Uterus (tissue), 4 donors: Measurements from ENCODE around the gene C4orf50. TPM values are rescaled to one million over a fixed set of nuclear protein-coding genes. Genes with fewer than 3 reads are reported as not detected.

Experiments
- DNase-seq, 2 donors: peaks; one replicate each; pipeline ENCODE4 v3.0.0-alpha.2; 2019 to 2020
- H3K27ac ChIP-seq, 2 donors: fragments of 200-600 bp; sonication (generic); 1 replicate in 1 of 2; 2 replicates in 1 of 2; pipeline ENCODE4 v1.5.1; 2016 to 2018
- H3K27me3 ChIP-seq, 2 donors: fragments of 200-600 bp; sonication (generic); one replicate each; pipeline ENCODE4 v1.5.1; 2018 to 2019; ENCODE audit warnings: control low read depth in 1 of 2
- H3K36me3 ChIP-seq, 2 donors: fragments of 200-600 bp; sonication (generic); one replicate each; pipeline ENCODE4 v1.5.1; 2019; ENCODE audit warnings: control low read depth in 1 of 2
- H3K4me1 ChIP-seq, 2 donors: fragments of 200-600 bp; sonication (generic); one replicate each; pipeline ENCODE4 v1.5.1; 2018 to 2019; ENCODE audit warnings: control low read depth in 1 of 2
- H3K4me3 ChIP-seq, 2 donors: fragments of 200-600 bp; sonication (generic); 1 replicate in 1 of 2; 2 replicates in 1 of 2; pipeline ENCODE4 v1.5.1; 2018 to 2019; ENCODE audit warnings: mild to moderate bottlenecking in 1 of 2
- H3K9me3 ChIP-seq, 2 donors: fragments of 200-600 bp; sonication (generic); one replicate each; pipeline ENCODE4 v1.5.1; 2019; ENCODE audit warnings: control low read depth in 1 of 2
- POLR2A ChIP-seq, 2 donors: fragments of 450-650 bp; IDR thresholded peaks; one replicate each; pipeline ENCODE4 v1.6.1; 2016; ENCODE audit warnings: antibody characterized with exemption in 2 of 2, mild to moderate bottlenecking in 1 of 2, moderate library complexity in 1 of 2
- intact Hi-C: fragments of 100-400 bp; cut with DNase I; formaldehyde crosslinking; loops from one replicate; pipeline ENCODE4 v1.15.1; 2023; ENCODE audit warnings: low total_unique reads
- total RNA-seq, 4 donors: library from RNA; depleted of rRNA in 3 of 4; stranded (reverse); fragments of >200 nt in 3 of 4; gene quantifications; one replicate each; pipeline versions ENCODE4 v1.1.0 to v1.2.4, GENCODE V29; 2014 to 2023
- TF ChIP-seq, protein P1 (sequence below), 4 experiments: fragments of 200-600 bp in 2 of 4; fragments of 450-650 bp in 2 of 4; sonication (generic) in 2 of 4; IDR thresholded peaks; one replicate each; pipeline ENCODE4 v1.5.1; 2016 to 2019; ENCODE audit warnings: antibody characterized with exemption in 4 of 4, mild to moderate bottlenecking in 2 of 4, moderate library complexity in 1 of 4
- donor health status: DM: yes; HTN: yes; CAD: no.

The C4orf50 gene
- total RNA-seq, 4 donors from 2014 or later: under 0.01 to 0.07 TPM; not detected in 2

- no peaks in the 10 kb centered on the region for H3K4me1 ChIP-seq
- H3K27me3 ChIP-seq: no peaks in the 10 kb centered on the region
- no peak overlapping the region for H3K27ac ChIP-seq
- intact Hi-C loops: no loop called here
- no peak overlapping the region for H3K4me3 ChIP-seq
- DNase-seq: no peak
- no peaks in the 10 kb centered on the region for H3K36me3 ChIP-seq
- H3K9me3 ChIP-seq: no peaks in the 10 kb centered on the region
- no peak for TF ChIP-seq POLR2A (IDR thresholded peaks at IDR 0.05)
- TF ChIP-seq, protein P1, sequence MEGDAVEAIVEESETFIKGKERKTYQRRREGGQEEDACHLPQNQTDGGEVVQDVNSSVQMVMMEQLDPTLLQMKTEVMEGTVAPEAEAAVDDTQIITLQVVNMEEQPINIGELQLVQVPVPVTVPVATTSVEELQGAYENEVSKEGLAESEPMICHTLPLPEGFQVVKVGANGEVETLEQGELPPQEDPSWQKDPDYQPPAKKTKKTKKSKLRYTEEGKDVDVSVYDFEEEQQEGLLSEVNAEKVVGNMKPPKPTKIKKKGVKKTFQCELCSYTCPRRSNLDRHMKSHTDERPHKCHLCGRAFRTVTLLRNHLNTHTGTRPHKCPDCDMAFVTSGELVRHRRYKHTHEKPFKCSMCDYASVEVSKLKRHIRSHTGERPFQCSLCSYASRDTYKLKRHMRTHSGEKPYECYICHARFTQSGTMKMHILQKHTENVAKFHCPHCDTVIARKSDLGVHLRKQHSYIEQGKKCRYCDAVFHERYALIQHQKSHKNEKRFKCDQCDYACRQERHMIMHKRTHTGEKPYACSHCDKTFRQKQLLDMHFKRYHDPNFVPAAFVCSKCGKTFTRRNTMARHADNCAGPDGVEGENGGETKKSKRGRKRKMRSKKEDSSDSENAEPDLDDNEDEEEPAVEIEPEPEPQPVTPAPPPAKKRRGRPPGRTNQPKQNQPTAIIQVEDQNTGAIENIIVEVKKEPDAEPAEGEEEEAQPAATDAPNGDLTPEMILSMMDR (IDR thresholded peaks at IDR 0.05): no peak
Observed at GRCh38 chr4:5923376-5923775, 94.9 kb downstream of the C4orf50 start.

DNA sequence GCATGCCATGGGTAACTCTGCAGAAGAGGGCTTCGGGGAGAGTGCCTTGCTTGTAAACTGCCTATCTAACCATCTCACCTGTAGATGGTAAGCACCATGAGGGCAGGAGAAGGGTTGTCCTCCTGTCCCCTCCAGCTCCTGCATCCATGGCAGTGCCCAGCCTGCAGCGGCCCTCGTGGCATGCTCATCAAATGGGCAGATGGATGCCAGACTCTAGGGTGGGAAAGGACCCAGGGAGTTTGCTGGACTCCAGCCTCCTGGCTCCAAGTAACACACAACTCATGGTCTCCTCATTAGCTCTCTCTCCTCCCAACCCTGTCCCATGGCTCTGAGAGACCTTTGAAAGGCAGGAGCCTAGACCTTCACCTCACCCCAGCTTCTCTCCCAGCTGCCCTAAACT, 95.7 kb downstream of the C4orf50 start:
- no peaks in the 10 kb centered on the region for H3K36me3 ChIP-seq
- H3K4me3 ChIP-seq: no peak overlapping the region
- no peak for DNase-seq
- no peaks in the 10 kb centered on the region for H3K4me1 ChIP-seq
- H3K9me3 ChIP-seq: no peaks in the 10 kb centered on the region
- TF ChIP-seq POLR2A (IDR thresholded peaks at IDR 0.05): no peak
- TF ChIP-seq, protein P1 (IDR thresholded peaks at IDR 0.05): no peak
- intact Hi-C loops: no loop called here
- H3K27ac ChIP-seq: no peak overlapping the region
- H3K27me3 ChIP-seq: no peaks in the 10 kb centered on the region

DNA sequence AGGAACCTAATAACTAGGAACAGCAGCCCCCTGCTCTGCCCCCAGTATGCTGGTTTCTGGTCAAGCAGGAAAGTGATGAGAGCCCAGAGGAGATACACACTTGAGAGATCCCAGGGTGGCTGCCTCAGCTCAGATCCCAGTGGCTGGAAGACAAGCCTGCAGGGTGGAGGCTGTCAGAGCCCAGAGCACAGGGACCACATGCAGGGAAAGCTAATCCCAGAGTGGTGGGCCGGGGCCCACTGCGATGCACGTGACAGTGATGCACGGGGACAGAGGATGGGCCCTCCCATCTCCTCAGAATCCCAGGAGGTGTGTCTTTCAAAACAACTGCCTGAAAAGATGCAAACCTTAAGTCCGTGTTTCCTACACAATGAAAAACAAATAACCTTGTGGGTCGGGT, 96.2 kb downstream of the C4orf50 start:
- H3K4me3 ChIP-seq: no peak overlapping the region
- H3K27me3 ChIP-seq: no peaks in the 10 kb centered on the region
- no peak overlapping the region for H3K27ac ChIP-seq
- intact Hi-C loops: no loop called here
- H3K36me3 ChIP-seq: no peaks in the 10 kb centered on the region
- no peaks in the 10 kb centered on the region for H3K9me3 ChIP-seq
- no peak for DNase-seq
- no peaks in the 10 kb centered on the region for H3K4me1 ChIP-seq
- TF ChIP-seq POLR2A (IDR thresholded peaks at IDR 0.05): no peak
- TF ChIP-seq, protein P1 (IDR thresholded peaks at IDR 0.05): no peak

DNA sequence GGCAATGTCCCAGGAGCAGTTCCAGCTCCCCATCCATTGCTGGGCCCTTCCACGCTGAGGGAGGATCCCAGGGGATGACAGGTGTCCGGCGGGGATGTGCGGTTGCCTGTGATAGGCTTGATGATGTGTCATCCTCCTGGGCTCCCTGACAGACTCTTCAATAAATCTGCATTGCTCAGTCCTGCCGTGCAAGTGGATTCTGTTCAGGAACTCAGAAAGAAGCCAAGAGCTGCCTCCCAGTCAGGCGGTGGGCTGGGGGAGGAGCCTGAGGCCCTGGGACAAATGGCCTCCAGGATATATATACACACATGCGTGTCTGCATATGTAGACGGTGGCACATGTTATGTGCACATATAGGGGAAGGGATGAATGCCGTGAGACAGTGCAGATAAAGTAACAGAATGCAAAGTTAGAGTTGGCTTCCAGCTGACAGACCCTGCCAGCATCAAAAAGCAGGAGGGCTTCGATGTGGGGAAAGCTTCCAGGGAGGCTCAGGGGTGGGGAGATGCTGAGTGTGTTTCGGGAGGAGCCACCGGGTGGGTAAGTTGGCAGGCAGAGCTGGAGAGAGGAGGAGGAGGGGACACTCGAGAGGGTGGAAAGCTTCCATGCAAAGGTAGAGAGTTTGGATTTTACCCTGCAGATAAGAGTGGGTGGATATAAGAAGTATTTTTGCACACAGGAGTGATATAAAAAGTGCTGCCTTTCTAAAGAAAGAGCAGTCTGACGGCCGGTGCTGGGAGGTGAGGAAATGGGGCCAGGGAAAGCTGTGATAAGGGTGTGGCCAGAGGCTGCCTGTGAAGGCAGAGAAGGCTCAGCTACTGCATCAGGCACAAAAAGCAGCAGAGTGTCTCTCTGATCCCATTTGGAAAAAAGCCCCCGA, 96.9 kb downstream of the C4orf50 start:
- Histone ChIP-seq H3K4me1 (no peaks in the 10 kb centered on the region), H3K27me3 (no peaks in the 10 kb centered on the region), H3K4me3 (no peak overlapping the region), H3K36me3 (no peaks in the 10 kb centered on the region), H3K27ac (no peak overlapping the region), H3K9me3 (no peaks in the 10 kb centered on the region)
- no peak for TF ChIP-seq POLR2A (IDR thresholded peaks at IDR 0.05)
- DNase-seq: no peak
- intact Hi-C loops: no loop called here

GRCh38 chr4:5919571-5919970, 98.7 kb downstream of the C4orf50 start:
- no peak overlapping the region for H3K27ac ChIP-seq
- H3K4me1 ChIP-seq: no peaks in the 10 kb centered on the region
- H3K9me3 ChIP-seq: no peaks in the 10 kb centered on the region
- no peak overlapping the region for H3K4me3 ChIP-seq
- intact Hi-C loops: no loop called here
- no peaks in the 10 kb centered on the region for H3K36me3 ChIP-seq
- TF ChIP-seq POLR2A (IDR thresholded peaks at IDR 0.05): no peak
- TF ChIP-seq, protein P1 (IDR thresholded peaks at IDR 0.05): no peak
- DNase-seq: no peak
- no peaks in the 10 kb centered on the region for H3K27me3 ChIP-seq
